GM12878 (cell line): ENCODE data around the gene LANCL1. TPM values are rescaled to one million over a fixed set of nuclear protein-coding genes. Genes with fewer than 3 reads are reported as not detected.

ENCODE experiments used
- ATAC-seq: fragments of 200-7000 bp; cut with Tn5 transposase; 3 replicates; pipeline ENCODE4 v1.9.1; 2020; ENCODE audit warnings: mild to moderate bottlenecking, moderate library complexity
- BruUV-seq: library from RNA; stranded (reverse); fragments of 400-500 nt; replicated peaks from 2 replicates; lab custom pipeline; 2021; lab: Mats Ljungman, UMichigan
- CTCF ChIA-PET: fragments of 300-600 bp; sonication (Branson Sonifier 250); formaldehyde crosslinking; extraction: SDS; loops from one replicate; lab custom pipeline; 2021; ENCODE audit warnings: inconsistent platforms; lab: Yijun Ruan, JAX
- POLR2A ChIA-PET: fragments of 350-600 bp; formaldehyde crosslinking; extraction: SDS; loops from one replicate; lab custom pipeline; 2021; ENCODE audit warnings: inconsistent platforms; lab: Charles Lee
- RAD21 ChIA-PET: fragments of 300-600 bp; sonication (Branson Sonifier 250); formaldehyde crosslinking; loops from one replicate; lab custom pipeline; 2023; ENCODE audit warnings: antibody characterized with exemption; ENCODE audit not compliant: unreplicated experiment; lab: Charles Lee
- SMC1A ChIA-PET: fragments of 300-600 bp; sonication (Branson Sonifier 250); formaldehyde crosslinking; loops from one replicate; lab custom pipeline; 2023; ENCODE audit not compliant: unreplicated experiment, uncharacterized antibody; lab: Charles Lee
- DNase-seq: peaks from one replicate; pipeline ENCODE4 v3.0.0-alpha.2; 2011; ENCODE audit warnings: low read depth, low spot score
- FAIRE-seq: peaks from 3 replicates; lab custom pipeline; 2011; peaks lifted over from hg19 to GRCh38; lab: Jason Lieb, UNC
- H2AFZ ChIP-seq: 2 replicates; pipeline ENCODE4 v1.6.0; 2011; ENCODE audit warnings: low read depth, low read length, control low read depth; ENCODE audit not compliant: control insufficient read depth
- H3K27ac ChIP-seq: 2 replicates; pipeline ENCODE4 v1.5.1; 2011; ENCODE audit warnings: control low read depth; ENCODE audit not compliant: control insufficient read depth, insufficient read depth
- H3K27me3 ChIP-seq, 2 experiments: replicated peaks in 1 of 2; 2 replicates each; pipeline versions ENCODE4 v1.6.0 to v1.6.1; 2011; ENCODE audit warnings: low read length in 1 of 2; ENCODE audit not compliant: control insufficient read depth in 2 of 2, insufficient read depth in 2 of 2
- H3K36me3 ChIP-seq, 2 experiments: 2 replicates each; pipeline ENCODE4 v1.5.1; 2011; ENCODE audit warnings: low read length in 1 of 2; ENCODE audit not compliant: control insufficient read depth in 2 of 2, insufficient read depth in 2 of 2
- H3K4me1 ChIP-seq: 2 replicates; pipeline ENCODE4 v1.6.1; 2011; ENCODE audit warnings: mild to moderate bottlenecking, low read length, moderate library complexity, mixed read lengths; ENCODE audit not compliant: control insufficient read depth, insufficient read depth
- H3K4me2 ChIP-seq: 2 replicates; pipeline ENCODE4 v1.6.0; 2011; ENCODE audit warnings: control low read depth; ENCODE audit not compliant: control insufficient read depth, insufficient read depth
- H3K4me3 ChIP-seq: fragments of 200-600 bp; sonication (generic); 2 replicates; pipeline ENCODE4 v1.5.1; 2016
- H3K79me2 ChIP-seq: 2 replicates; pipeline ENCODE4 v1.6.0; 2011; ENCODE audit warnings: low read length; ENCODE audit not compliant: control insufficient read depth, insufficient read depth
- H3K9ac ChIP-seq: 2 replicates; pipeline ENCODE4 v1.8.0; 2011; ENCODE audit warnings: low read length, control low read depth, mixed read lengths; ENCODE audit not compliant: control insufficient read depth, insufficient read depth
- H3K9me3 ChIP-seq: replicated peaks from 3 replicates; pipeline ENCODE4 v1.5.1; 2011; ENCODE audit warnings: mild to moderate bottlenecking, low read length; ENCODE audit not compliant: control insufficient read depth, insufficient read depth
- H4K20me1 ChIP-seq: 2 replicates; pipeline ENCODE4 v1.6.0; 2011; ENCODE audit not compliant: control insufficient read depth, insufficient read depth
- MEF2B ChIP-seq: fragments of 450-650 bp; IDR thresholded peaks from 2 replicates; pipeline ENCODE4 v1.6.1; 2018; ENCODE audit warnings: mild to moderate bottlenecking, moderate library complexity; ENCODE audit not compliant: partially characterized antibody, poor library complexity, severe bottlenecking
- WGBS: methylation state at CpG from one replicate; pipeline ENCODE4 v1.1.6; 2016; ENCODE audit warnings: low lambda C conversion rate; ENCODE audit not compliant: insufficient replicate concordance, insufficient coverage; ENCODE audit errors: missing lambda C conversion rate; 5-methylcytosine and 5-hydroxymethylcytosine counted together
- in situ Hi-C: fragments of 300-500 bp; cut with MboI; formaldehyde crosslinking; loops from 9 replicates; pipeline ENCODE4 v1.14.3; 2018; ENCODE audit warnings: mixed read lengths
- intact Hi-C: fragments of 100-400 bp; cut with micrococcal nuclease; formaldehyde crosslinking; loops from one replicate; pipeline ENCODE4 v1.14.2; 2022; ENCODE audit not compliant: unreplicated experiment
- polyA plus RNA-seq, 11 experiments: library from polyadenylated mRNA; depleted of rRNA in 4 of 11; unstranded in 6 of 11; stranded (reverse) in 5 of 11; fragments of >200 nt; fragmentation: Nextera tagmentation in 4 of 11; fragmentation: Illumina TruSeq in 1 of 11; extraction: Ambion mirVana in 4 of 11; extraction: Trizol in 1 of 11; gene quantifications; 1 replicate in 1 of 11; 2 replicates in 10 of 11; pipeline versions ENCODE4 v1.2.1 to v1.2.3, GENCODE V29; 2011 to 2016; ENCODE audit warnings: inconsistent platforms in 2 of 11, missing spikeins in 2 of 11, low read depth in 1 of 11
- total RNA-seq, 4 experiments: library from RNA; depleted of rRNA in 3 of 4; stranded (reverse); fragments of >200 nt in 3 of 4; fragmentation: Illumina TruSeq in 1 of 4; extraction: Trizol in 1 of 4; gene quantifications; 2 replicates each; pipeline versions ENCODE4 v1.2.1 to v1.2.3, GENCODE V29; 2013 to 2021
- TF ChIP-seq, protein P1 (sequence below): fragments of 450-650 bp; formaldehyde crosslinking; IDR thresholded peaks from 2 replicates; pipeline ENCODE4 v1.4.0; 2020; ENCODE audit warnings: mild to moderate bottlenecking, moderate library complexity

The LANCL1 gene
- total and polyA plus RNA-seq, 10 of the 15 experiments (the other 5 are each of a cell fraction or from before 2014, with no cell fraction given): 13.6 to 79.1 (median 26.9) TPM

DNA sequence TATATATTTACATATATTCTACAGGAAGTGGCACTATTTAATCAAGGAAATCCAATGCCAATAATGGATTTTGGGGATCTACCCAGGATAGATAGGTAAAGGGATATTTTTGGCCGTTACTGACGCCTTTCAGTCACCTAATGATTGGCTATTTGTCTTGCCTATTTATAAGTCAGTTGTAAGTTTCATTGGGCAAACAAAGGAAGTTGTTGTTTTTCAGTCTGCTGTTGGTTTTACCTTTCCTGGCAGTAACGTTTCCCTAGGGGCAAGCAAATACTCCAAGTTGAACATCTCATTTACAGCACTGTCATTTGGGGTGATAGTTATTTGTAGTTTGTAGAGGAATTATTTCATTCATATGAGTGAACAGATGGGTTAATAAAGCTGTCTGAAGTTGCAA, 17.0 kb upstream of the LANCL1 start:
- Histone ChIP-seq H3K27ac (no peak overlapping the region), H4K20me1 (no peaks in the 10 kb centered on the region), H3K4me2 (no peak overlapping the region), H2AFZ (no peak overlapping the region), H3K4me3 (no peak overlapping the region), H3K36me3 (no peaks in the 10 kb centered on the region), H3K9ac (no peak overlapping the region), H3K27me3 (no peaks in the 10 kb centered on the region), H3K9me3 (no peaks in the 10 kb centered on the region; the same call in 2 of the 3 replicates), H3K4me1 (no peaks in the 10 kb centered on the region), H3K79me2 (no peaks in the 10 kb centered on the region)
- no peak for FAIRE-seq
- CTCF ChIA-PET: interaction anchor here (1.4 to 2.4 kb wide), 2 partner anchors 10 to 26 kb away, joined by 3 to 17 read pairs; no protein-coding TSS in a partner anchor
- WGBS: 0% methylated on average over 3 of the region's 3 CpGs
- intact Hi-C loops (no loop called here), in situ Hi-C loops (no loop called here)
- SMC1A ChIA-PET: interaction anchor here (1.6 kb wide), 1 partner anchor 10 kb away, joined by 4 read pairs; no protein-coding TSS in a partner anchor
- no TSS peak for BruUV-seq
- TF ChIP-seq MEF2B: peak; percentile 12
- TF ChIP-seq, protein P1, sequence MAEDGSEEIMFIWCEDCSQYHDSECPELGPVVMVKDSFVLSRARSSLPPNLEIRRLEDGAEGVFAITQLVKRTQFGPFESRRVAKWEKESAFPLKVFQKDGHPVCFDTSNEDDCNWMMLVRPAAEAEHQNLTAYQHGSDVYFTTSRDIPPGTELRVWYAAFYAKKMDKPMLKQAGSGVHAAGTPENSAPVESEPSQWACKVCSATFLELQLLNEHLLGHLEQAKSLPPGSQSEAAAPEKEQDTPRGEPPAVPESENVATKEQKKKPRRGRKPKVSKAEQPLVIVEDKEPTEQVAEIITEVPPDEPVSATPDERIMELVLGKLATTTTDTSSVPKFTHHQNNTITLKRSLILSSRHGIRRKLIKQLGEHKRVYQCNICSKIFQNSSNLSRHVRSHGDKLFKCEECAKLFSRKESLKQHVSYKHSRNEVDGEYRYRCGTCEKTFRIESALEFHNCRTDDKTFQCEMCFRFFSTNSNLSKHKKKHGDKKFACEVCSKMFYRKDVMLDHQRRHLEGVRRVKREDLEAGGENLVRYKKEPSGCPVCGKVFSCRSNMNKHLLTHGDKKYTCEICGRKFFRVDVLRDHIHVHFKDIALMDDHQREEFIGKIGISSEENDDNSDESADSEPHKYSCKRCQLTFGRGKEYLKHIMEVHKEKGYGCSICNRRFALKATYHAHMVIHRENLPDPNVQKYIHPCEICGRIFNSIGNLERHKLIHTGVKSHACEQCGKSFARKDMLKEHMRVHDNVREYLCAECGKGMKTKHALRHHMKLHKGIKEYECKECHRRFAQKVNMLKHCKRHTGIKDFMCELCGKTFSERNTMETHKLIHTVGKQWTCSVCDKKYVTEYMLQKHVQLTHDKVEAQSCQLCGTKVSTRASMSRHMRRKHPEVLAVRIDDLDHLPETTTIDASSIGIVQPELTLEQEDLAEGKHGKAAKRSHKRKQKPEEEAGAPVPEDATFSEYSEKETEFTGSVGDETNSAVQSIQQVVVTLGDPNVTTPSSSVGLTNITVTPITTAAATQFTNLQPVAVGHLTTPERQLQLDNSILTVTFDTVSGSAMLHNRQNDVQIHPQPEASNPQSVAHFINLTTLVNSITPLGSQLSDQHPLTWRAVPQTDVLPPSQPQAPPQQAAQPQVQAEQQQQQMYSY (CRISPR knock-in tag): no peak
- no peak for DNase-seq
- POLR2A ChIA-PET: no interaction called here
- RAD21 ChIA-PET: no interaction called here
- no peak for ATAC-seq
